Loucy (cell line): ENCODE measurements around the gene KCNJ15.

Source experiments
- CTCF ChIP-seq: fragments of 200-600 bp; sonication (generic); conservative IDR thresholded peaks from 2 replicates; pipeline ENCODE4 v1.5.1; 2014; ENCODE audit warnings: mild to moderate bottlenecking, antibody characterized with exemption, low read length
- EZH2phosphoT487 ChIP-seq: fragments of 200-600 bp; IDR thresholded peaks from 2 replicates; pipeline ENCODE4 v1.6.1; 2018; ENCODE audit warnings: antibody characterized with exemption, mild to moderate bottlenecking, moderate library complexity, borderline replicate concordance

- no peak for TF ChIP-seq CTCF
- TF ChIP-seq EZH2phosphoT487, result no peak
Observed at GRCh38 chr21:38311765-38312164, 55.0 kb downstream of the KCNJ15 start.
